Keratinocyte (primary cell): Measurements from ENCODE around the gene TNNC1. TPM values are rescaled to one million over a fixed set of nuclear protein-coding genes. Genes with fewer than 3 reads are reported as not detected.

ENCODE experiments used
- DNase-seq: peaks from one replicate; pipeline ENCODE4 v3.0.0-alpha.2; 2011; ENCODE audit warnings: low read depth, missing footprints, low spot score
- FAIRE-seq: peaks from 2 replicates; lab custom pipeline; 2011; peaks lifted over from hg19 to GRCh38; lab: Jason Lieb, UNC
- H2AFZ ChIP-seq: 2 replicates; pipeline ENCODE4 v1.6.0; 2012; ENCODE audit warnings: low read length, control low read depth, inconsistent platforms; ENCODE audit not compliant: control insufficient read depth
- H3K27ac ChIP-seq: 2 replicates; pipeline ENCODE4 v1.5.1; 2011; ENCODE audit warnings: low read length; ENCODE audit not compliant: control insufficient read depth, insufficient read depth
- H3K27me3 ChIP-seq: 3 replicates; pipeline ENCODE4 v1.6.0; 2011; ENCODE audit warnings: low read length; ENCODE audit not compliant: control insufficient read depth, insufficient read depth; ENCODE audit errors: extremely low read depth
- H3K36me3 ChIP-seq, 2 experiments: 2 replicates in 1 of 2; 3 replicates in 1 of 2; pipeline ENCODE4 v1.5.1; 2011; ENCODE audit warnings: low read length in 2 of 2, mild to moderate bottlenecking in 1 of 2; ENCODE audit not compliant: control insufficient read depth in 2 of 2, insufficient read depth in 2 of 2; ENCODE audit errors: extremely low read depth in 1 of 2
- H3K4me1 ChIP-seq: 3 replicates; pipeline ENCODE4 v1.5.1; 2011; ENCODE audit warnings: low read length; ENCODE audit not compliant: control insufficient read depth, insufficient read depth; ENCODE audit errors: extremely low read depth
- H3K4me2 ChIP-seq: 3 replicates; pipeline ENCODE4 v1.6.0; 2011; ENCODE audit warnings: low read depth, low read length; ENCODE audit not compliant: control insufficient read depth, insufficient read depth; ENCODE audit errors: extremely low read depth
- H3K4me3 ChIP-seq, 3 experiments: fragments of 200-600 bp in 1 of 3; sonication (generic) in 1 of 3; 2 replicates in 2 of 3; 3 replicates in 1 of 3; pipeline ENCODE4 v1.5.1; 2011 to 2016; ENCODE audit warnings: low read length in 3 of 3, mild to moderate bottlenecking in 3 of 3, control low read depth in 2 of 3, inconsistent platforms in 1 of 3, low read depth in 1 of 3, mixed read lengths in 1 of 3, mixed run types in 1 of 3, moderate library complexity in 1 of 3; ENCODE audit not compliant: control insufficient read depth in 2 of 3, insufficient read depth in 2 of 3; ENCODE audit errors: extremely low read depth in 1 of 3
- H3K79me2 ChIP-seq: 2 replicates; pipeline ENCODE4 v1.6.0; 2012; ENCODE audit warnings: low read length; ENCODE audit not compliant: control insufficient read depth, insufficient read depth
- H3K9ac ChIP-seq: 3 replicates; pipeline ENCODE4 v1.6.0; 2011; ENCODE audit warnings: low read length; ENCODE audit not compliant: control insufficient read depth, insufficient read depth; ENCODE audit errors: extremely low read depth
- H3K9me1 ChIP-seq: 3 replicates; pipeline ENCODE4 v1.6.0; 2011; ENCODE audit warnings: low read length; ENCODE audit not compliant: control insufficient read depth, insufficient read depth; ENCODE audit errors: extremely low read depth
- H3K9me3 ChIP-seq: 2 replicates; pipeline ENCODE4 v1.5.1; 2012; ENCODE audit warnings: low read depth, low read length; ENCODE audit not compliant: control insufficient read depth
- H4K20me1 ChIP-seq: 3 replicates; pipeline ENCODE4 v1.6.0; 2011; ENCODE audit warnings: low read length; ENCODE audit not compliant: control insufficient read depth, insufficient read depth; ENCODE audit errors: extremely low read depth
- EZH2 ChIP-seq: IDR thresholded peaks from one replicate; pipeline ENCODE4 v1.6.1; 2012; ENCODE audit warnings: inconsistent platforms, mild to moderate bottlenecking, low read length, moderate library complexity
- dilution Hi-C: fragments of 300-500 bp; cut with MboI; formaldehyde crosslinking; loops from one replicate; pipeline ENCODE4 v1.7.0; 2020; ENCODE audit warnings: low sequenced_read_pairs; ENCODE audit not compliant: extremely low pct_ligation_motif_present
- polyA plus RNA-seq, 5 experiments: library from polyadenylated mRNA; depleted of rRNA in 3 of 5; stranded (reverse) in 3 of 5; stranded (forward) in 1 of 5; unstranded in 1 of 5; fragments of >200 nt; gene quantifications; 1 replicate in 1 of 5; 2 replicates in 3 of 5; 3 replicates in 1 of 5; pipeline versions ENCODE4 v1.2.1 to v1.2.3, GENCODE V29; 2011 to 2012; ENCODE audit warnings: missing spikeins in 2 of 5, low read depth in 1 of 5, low replicate concordance in 1 of 5
- TF ChIP-seq, protein P1 (sequence below), 3 experiments: IDR thresholded peaks in 1 of 3; conservative IDR thresholded peaks in 1 of 3; optimal IDR thresholded peaks in 1 of 3; 2 replicates in 2 of 3; 3 replicates in 1 of 3; pipeline versions ENCODE3 to v1.5.1; 2011; ENCODE audit warnings: low read length in 3 of 3, mild to moderate bottlenecking in 3 of 3, moderate library complexity in 2 of 3, control low read depth in 1 of 3, inconsistent platforms in 1 of 3; ENCODE audit not compliant: insufficient read depth in 2 of 3; ENCODE audit errors: extremely low read depth in 1 of 3

TNNC1 gene
- polyA plus RNA-seq, 1 donor (not counting 4 experiments of a cell fraction or from before 2014, with no cell fraction given) = 0.33 TPM

DNA sequence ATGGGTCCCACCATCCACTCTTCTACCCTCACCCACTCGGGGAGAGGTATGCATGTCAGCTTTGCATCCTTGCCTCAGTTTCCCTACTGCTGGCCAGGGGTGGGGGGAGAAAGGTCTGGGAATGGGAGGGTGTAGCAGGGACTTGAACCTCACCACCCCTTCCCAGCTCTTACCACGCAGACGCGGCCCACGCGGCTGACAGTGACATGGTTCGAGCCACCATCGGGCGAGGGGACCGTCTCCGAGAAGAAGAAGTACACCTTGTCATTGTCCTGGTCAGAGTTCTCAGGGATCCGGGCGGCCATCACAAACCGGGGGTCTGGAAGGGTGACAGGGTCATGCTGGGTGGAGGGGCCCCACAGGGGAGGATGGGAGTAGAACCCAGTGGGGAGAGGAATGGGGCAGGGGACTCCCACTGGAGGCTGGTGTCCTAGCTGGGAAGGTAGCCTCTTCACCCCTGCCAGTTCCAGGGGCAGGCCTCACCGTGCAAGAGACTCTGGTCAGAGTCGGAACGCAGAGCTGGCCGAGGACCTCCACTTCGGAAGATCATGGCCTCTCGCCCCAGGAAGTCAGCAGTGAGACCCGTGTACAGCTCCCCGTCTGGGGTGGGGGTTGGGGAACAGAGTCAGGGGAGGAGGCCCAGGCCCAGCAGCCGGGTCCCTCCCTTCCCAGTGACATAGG, 12.6 kb downstream of the TNNC1 start:
- Histone ChIP-seq H4K20me1 (no peaks in the 10 kb centered on the region), H3K9me1 (no peaks in the 10 kb centered on the region), H2AFZ (no peak overlapping the region), H3K36me3 (no peaks in the 10 kb centered on the region), H3K9ac (no peak overlapping the region), H3K27me3 (no peaks in the 10 kb centered on the region), H3K4me3 (no peak overlapping the region), H3K4me2 (no peak overlapping the region), H3K27ac (no peak overlapping the region), H3K9me3 (no peaks in the 10 kb centered on the region), H3K79me2 (no peaks in the 10 kb centered on the region), H3K4me1 (peaks cover 10% of the 10 kb centered on the region)
- FAIRE-seq (no peak), DNase-seq (no peak)
- TF ChIP-seq, protein P1, sequence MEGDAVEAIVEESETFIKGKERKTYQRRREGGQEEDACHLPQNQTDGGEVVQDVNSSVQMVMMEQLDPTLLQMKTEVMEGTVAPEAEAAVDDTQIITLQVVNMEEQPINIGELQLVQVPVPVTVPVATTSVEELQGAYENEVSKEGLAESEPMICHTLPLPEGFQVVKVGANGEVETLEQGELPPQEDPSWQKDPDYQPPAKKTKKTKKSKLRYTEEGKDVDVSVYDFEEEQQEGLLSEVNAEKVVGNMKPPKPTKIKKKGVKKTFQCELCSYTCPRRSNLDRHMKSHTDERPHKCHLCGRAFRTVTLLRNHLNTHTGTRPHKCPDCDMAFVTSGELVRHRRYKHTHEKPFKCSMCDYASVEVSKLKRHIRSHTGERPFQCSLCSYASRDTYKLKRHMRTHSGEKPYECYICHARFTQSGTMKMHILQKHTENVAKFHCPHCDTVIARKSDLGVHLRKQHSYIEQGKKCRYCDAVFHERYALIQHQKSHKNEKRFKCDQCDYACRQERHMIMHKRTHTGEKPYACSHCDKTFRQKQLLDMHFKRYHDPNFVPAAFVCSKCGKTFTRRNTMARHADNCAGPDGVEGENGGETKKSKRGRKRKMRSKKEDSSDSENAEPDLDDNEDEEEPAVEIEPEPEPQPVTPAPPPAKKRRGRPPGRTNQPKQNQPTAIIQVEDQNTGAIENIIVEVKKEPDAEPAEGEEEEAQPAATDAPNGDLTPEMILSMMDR (optimal IDR thresholded peaks at IDR 0.05 in 1 of 3, IDR thresholded peaks at IDR 0.05 in 1 of 3, conservative IDR thresholded peaks at IDR 0.05 in 1 of 3; ENCODE audit: extremely low read depth in 1 of 3, insufficient read depth in 2 of 3, low read length in 3 of 3) = no peak
- TF ChIP-seq EZH2 = no peak
- dilution Hi-C loops = no loop called here

DNA sequence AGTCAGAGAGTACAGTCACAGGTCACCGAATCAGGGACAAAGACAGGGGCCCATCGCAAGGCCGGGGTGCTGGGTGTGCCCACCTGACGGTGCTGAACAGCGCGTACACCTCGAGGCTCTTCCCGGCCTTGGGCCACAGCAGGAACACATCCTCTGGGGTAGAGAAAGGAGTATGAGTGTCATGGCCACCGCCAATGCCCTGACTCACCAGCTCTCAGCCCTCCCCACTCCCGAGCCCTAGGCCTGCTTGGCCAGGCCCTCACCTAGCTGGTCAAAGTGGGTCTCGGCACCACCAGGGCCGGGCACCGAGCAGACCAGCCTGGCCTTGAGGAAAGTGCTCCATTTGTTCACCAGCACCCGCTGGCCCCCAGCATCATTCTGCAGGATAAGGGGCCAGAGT, 13.2 kb downstream of the TNNC1 start:
- no peaks in the 10 kb centered on the region for H4K20me1 ChIP-seq

More for the DNA sequence above, 13.2 kb downstream of the TNNC1 start:
- TF ChIP-seq EZH2 = no peak
- TF ChIP-seq, protein P1 (optimal IDR thresholded peaks at IDR 0.05 in 1 of 3, IDR thresholded peaks at IDR 0.05 in 1 of 3, conservative IDR thresholded peaks at IDR 0.05 in 1 of 3; ENCODE audit: extremely low read depth in 1 of 3, insufficient read depth in 2 of 3, low read length in 3 of 3) = no peak
- dilution Hi-C loops = no loop called here
- no peaks in the 10 kb centered on the region for H3K36me3 ChIP-seq
- H3K4me2 ChIP-seq = no peak overlapping the region
- no peaks in the 10 kb centered on the region for H3K79me2 ChIP-seq
- H3K9me1 ChIP-seq = no peaks in the 10 kb centered on the region
- H3K27me3 ChIP-seq = no peaks in the 10 kb centered on the region
- H3K9ac ChIP-seq = no peak overlapping the region
- H2AFZ ChIP-seq = no peak overlapping the region
- H3K27ac ChIP-seq = no peak overlapping the region
- no peaks in the 10 kb centered on the region for H3K9me3 ChIP-seq
- H3K4me3 ChIP-seq = no peak overlapping the region
- DNase-seq (no peak), FAIRE-seq (no peak)
- H3K4me1 ChIP-seq = peaks cover 10% of the 10 kb centered on the region
